LoVo (cell line): ENCODE results near the gene CGN.

Experiments
- DNase-seq: peaks from one replicate; pipeline ENCODE4 v3.0.0-alpha.2; 2016; ENCODE audit warnings: low spot score

CGN gene, protein sequence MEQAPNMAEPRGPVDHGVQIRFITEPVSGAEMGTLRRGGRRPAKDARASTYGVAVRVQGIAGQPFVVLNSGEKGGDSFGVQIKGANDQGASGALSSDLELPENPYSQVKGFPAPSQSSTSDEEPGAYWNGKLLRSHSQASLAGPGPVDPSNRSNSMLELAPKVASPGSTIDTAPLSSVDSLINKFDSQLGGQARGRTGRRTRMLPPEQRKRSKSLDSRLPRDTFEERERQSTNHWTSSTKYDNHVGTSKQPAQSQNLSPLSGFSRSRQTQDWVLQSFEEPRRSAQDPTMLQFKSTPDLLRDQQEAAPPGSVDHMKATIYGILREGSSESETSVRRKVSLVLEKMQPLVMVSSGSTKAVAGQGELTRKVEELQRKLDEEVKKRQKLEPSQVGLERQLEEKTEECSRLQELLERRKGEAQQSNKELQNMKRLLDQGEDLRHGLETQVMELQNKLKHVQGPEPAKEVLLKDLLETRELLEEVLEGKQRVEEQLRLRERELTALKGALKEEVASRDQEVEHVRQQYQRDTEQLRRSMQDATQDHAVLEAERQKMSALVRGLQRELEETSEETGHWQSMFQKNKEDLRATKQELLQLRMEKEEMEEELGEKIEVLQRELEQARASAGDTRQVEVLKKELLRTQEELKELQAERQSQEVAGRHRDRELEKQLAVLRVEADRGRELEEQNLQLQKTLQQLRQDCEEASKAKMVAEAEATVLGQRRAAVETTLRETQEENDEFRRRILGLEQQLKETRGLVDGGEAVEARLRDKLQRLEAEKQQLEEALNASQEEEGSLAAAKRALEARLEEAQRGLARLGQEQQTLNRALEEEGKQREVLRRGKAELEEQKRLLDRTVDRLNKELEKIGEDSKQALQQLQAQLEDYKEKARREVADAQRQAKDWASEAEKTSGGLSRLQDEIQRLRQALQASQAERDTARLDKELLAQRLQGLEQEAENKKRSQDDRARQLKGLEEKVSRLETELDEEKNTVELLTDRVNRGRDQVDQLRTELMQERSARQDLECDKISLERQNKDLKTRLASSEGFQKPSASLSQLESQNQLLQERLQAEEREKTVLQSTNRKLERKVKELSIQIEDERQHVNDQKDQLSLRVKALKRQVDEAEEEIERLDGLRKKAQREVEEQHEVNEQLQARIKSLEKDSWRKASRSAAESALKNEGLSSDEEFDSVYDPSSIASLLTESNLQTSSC

GRCh38 chr1:151510957-151511635 lies at the start of gene CGN:
Gene CGN (plus strand): TSS chr1:151511387. CDS start chr1:151518520, 7,133 bp downstream.
- peak; percentile 89 for DNase-seq

- no peak for DNase-seq
Observed at GRCh38 chr1:151461694-151462093, 49.5 kb upstream of the CGN start.

DNA sequence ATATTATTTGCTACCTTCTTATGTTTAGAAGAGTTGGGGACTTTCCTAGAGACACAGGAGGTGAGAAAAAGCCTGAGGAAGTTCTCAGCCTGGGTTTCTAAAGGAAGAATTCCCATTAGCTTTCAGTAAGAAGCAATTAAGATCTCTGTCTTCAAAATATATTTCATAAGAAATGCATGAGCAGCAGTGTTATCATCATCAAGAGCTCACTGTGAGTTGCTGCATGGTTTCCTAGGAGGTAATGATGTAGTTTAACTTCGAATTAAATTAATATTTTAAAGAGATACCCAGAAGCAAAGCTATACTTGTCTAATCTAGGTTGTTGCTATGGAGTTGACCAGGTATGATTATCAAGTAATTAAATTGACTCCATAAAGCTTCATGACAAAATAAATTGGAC lies 46.2 kb upstream of the CGN start:
- DNase-seq = no peak

DNA sequence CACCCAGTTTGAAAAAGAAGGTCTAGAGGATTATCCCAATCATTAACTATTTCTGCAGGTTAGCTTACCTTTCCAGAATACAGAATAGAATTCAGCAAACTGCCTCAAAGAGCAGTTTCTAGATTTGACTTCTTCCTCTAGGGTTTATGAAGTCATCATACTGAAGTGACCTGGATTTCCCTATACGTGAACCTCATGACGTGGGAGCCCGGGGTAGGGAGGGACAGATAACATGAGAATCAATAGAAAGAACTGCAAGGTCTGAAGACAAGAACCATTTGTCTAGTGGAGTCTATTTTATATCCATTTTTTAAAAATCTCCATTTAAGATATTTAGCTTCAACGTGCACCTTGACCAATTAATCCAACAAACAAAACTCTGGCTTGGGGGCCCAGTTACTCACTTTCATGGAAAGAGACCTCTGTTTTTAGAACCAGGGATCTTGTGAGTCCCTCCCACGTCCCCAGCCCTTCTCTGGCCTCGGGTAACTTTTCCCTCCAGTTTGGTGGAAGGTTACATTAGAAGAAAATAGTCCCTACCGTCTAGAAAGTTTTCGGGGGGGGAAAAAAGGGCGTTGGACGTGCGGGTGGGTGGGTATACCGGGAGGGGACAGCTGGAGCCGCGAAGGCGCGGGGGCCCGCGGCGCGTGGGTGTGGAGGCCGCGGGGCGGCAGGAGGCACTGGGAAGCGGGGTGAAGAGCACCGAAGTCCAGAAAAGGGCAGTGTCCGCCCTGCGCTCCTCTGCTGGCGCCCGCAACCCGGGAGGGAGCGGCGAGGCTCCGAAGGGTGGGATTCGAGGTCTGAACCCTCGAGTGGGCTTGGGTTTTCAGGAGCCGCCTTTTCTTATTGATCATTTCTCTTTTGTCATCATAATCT lies 38.1 kb upstream of the CGN start:
- peak; percentile 19 for DNase-seq

- DNase-seq = no peak
Observed at GRCh38 chr1:151474745-151475144, 36.4 kb upstream of the CGN start.

DNA sequence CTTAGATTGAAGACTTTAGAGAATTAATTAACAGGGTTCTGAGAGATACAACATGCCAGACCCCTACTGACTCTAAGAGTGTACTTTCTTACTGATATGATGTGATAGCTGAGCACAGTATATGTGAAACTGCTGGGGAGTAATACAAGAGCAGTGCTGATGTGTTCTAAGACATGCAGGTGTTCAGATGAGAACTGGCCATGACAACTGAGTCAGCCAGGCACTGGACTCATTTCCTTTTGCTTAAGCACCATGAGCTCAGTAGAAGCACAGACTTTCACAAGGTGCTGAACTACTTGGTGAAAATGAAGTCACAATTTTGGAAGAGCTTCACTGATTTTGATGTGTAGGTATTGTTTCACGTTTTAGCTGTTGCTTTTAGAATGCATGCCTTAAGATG lies 36.0 kb upstream of the CGN start:
- no peak for DNase-seq

- DNase-seq = no peak
Observed at GRCh38 chr1:151476083-151476482, 35.1 kb upstream of the CGN start.

DNA sequence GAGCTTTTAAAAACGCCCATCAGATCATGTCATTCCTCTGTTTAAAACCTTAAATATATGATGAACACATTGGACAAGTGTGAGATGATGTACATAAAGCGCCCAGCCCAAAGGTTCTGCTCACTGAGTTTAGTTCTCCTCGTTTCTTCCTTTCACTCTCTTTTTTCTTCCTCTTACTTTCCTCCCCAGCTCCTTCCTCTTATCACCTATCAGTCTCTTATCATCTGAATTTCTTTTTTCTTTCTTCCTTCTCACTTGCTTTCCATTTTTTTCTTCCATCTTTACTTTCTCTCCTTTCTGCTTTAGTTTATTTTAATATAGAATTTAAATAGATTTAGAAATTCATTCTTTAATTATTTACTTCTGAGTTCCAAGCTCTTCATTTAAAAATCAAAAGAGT lies 34.1 kb upstream of the CGN start:
- no peak for DNase-seq

GRCh38 chr1:151478140-151478812 lies 32.9 kb upstream of the CGN start:
- DNase-seq = no peak

DNA sequence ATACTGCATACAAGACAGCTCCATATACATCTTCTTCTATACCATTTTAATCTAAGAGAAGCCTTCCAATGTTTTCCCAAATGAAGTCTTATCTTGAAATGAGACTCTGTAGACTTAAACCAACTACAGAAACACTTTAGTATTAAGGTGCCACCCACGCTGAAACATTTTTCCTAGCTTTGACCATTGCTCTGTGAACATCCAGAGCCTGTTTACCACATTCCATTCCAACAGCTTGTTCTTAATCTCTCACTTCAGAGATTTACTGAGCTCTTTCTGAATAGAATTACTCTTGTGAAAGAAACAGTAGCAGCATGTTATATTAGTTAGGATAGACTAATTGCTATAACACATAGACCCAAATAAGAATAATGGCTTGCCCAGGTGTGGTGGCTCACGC lies 32.3 kb upstream of the CGN start:
- no peak for DNase-seq

GRCh38 chr1:151479462-151479861 lies 31.7 kb upstream of the CGN start:
- DNase-seq = no peak

DNA sequence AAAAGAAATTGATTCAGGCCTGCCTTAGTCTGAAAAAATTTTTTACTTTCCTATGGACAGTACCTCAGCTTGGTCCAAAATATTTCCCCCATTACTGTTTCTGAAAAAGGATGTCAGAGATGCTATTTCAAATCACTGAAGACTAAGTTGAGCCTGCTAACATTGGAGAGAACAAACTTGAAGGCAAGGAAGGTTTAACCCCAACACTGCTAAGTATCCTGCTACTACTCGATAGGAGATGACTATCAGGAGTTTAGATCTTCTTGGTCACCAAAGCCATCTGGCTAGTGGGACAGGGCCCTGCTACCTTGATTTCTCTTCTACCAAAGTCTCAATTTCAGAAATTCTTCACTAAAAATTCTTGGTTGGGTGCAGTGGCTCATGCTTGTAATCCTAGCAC lies 29.2 kb upstream of the CGN start:
- no peak for DNase-seq

DNA sequence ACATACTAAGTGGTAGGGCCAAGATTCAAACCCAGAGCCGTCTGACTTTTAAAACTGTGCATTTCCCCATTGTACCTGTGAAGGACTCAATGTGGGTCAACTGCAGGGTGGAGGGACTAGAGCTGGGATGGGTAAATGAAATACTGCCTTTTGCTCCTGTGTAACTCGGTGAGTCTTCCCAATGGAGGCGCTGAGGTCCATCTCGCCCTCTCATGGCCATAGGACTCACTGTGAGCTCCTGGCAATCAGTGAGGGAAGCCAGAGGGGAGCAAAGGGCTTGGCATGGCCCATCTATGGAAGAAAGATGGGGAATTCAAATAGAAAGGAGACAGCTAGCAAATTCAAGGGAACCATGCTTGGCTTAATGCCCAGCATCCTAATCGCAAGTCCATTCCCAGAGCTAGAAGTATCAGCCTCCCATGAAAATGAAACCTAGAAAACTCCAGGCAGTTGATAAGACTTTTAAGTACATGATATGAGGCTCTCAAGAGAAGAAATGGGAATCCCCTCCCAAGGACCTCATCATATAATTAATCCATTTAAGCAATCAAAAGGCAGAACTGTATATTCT lies 25.4 kb upstream of the CGN start:
- no peak for DNase-seq

DNA sequence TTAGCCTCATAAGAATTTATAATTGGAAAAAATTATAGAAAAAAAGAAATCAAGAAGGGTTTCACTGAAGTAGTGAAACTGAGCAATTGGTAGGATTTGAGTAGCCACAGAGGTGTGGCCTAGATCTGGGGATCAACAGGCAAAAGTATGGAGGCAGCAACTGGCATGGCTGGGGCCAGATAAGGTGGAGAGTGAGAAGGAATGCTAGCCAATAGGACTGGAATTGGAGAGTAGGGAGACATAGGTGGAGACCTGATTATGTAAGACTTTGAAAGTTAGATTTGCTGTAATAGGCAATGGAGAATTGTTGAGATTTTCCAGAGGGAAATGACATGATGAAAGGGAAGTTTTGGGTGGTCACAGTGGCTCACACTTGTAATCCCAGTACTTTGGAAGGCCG lies 24.6 kb upstream of the CGN start:
- DNase-seq = no peak

GRCh38 chr1:151491641-151492040 lies 19.5 kb upstream of the CGN start:
- DNase-seq = no peak

GRCh38 chr1:151492120-151492519 lies 19.1 kb upstream of the CGN start:
- no peak for DNase-seq

DNA sequence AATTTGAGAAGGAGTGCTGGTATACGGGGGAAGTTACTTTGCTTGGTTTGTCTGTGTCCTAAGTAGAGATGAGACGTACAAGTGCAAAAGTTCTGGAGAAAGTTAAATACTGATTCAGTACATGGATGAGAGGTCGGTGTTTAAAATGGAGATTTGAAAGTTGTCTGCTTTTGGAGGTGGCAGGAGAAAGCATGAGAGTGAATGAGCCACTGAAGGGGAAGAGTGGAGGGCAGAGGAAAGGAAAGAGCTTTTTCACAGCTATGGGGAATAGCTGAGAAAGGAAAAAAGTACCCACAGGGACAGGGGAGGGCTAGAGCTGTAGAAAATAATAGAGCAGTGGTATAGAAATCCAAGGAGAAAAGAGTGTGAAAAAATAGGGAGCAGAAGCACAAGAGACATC lies 18.1 kb upstream of the CGN start:
- DNase-seq = no peak

DNA sequence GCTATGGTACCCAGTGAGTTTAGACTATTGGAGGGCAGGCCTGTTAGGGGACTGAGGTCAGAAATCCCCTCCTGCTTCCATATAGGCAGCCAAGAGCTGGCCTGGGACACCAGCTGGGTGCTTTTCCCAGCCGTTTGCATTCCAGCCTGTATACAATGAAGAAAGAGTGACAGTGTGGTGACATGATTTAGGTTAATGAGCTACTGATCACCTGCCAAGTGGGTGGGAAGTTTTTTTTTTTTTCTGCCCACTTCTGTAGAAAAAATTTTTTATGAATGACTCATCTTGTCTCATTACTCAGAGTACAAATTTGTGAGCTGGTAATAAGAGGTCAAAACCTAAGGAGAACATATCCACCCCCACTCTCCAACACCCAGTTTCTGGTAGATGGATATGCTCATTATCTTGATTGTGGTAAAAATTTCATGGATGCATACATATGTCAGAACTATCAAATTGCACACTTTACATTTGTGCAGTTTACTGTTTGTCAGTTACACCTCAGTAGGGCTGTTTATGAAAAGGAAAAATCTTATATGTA lies 16.4 kb upstream of the CGN start:
- peak; percentile 85 for DNase-seq

GRCh38 chr1:151495316-151495715 lies 15.9 kb upstream of the CGN start:
- no peak for DNase-seq

GRCh38 chr1:151499365-151499764 lies 11.8 kb upstream of the CGN start:
- no peak for DNase-seq
